Measurements from ENCODE around the gene NBPF1.
"Not testable (repeated sequence)": the region's sequence is repeated elsewhere in the genome, so short reads cannot be mapped to it uniquely, and the experiment has no call there.

Gene NBPF1

DNA sequence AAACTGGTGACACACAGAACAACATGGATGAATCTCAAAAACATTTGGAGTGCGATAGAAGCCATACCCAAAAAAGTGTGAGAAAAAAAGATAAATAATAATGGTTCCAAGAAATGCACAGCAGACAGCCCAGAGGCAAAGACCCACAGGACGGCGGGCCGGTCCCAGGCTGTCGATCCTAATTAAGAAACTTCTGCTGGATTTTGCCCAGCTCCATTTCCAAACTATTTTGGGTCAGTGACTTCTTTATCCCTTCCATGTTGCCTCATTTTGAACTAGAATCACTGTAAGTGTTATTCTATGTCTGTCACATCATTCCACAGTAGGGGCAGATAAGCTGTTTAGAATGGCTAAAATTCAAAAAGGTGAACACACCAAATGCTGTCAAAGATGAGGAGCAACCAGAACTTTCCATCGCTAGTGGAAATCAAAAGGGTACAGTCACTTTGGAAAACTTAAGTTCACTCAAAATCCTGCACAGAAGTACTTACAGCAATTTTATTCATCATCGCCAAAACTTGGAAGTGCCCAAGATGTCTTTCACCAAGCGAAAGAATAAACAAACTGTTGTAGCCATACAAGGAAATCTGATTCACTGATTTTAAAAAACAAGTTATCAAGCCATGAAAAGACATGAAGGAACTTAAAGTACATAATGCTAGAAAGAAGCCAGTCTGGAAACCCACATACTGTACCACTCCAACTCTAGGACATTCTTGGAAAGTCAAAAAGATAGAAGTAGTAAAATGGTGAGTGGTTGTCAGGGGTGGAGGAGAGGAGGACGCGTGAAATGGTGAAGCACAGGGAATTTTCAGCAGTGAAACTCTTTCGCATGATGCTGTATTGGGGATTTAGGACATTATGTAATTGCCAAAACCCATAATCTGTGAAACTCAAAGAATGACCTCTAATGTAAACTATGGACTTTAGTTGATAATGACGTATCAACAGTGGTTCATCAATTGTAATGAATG is 7.5 kb downstream of the NBPF1 start:
- Histone ChIP-seq H3K4me3 (ENCODE audit: low read depth, low read length, poor library complexity, severe bottlenecking) (no peak overlapping the region), H3K4me1 (ENCODE audit: insufficient read depth, low read length, severe bottlenecking) (no peaks in the 10 kb centered on the region), H2AFZ (ENCODE audit: low read length) (no peak overlapping the region), H4K20me1 (ENCODE audit: insufficient read depth, low read length) (no peaks in the 10 kb centered on the region), H3K4me2 (ENCODE audit: low read length) (no peak overlapping the region), H3K36me3 (ENCODE audit: insufficient read depth, low read length) (no peaks in the 10 kb centered on the region), H3F3A (ENCODE audit: insufficient read depth, low read length) (no peaks in the 10 kb centered on the region), H3K9ac (ENCODE audit: low read length) (no peak overlapping the region), H3K9me3 (ENCODE audit: low read length) (no peaks in the 10 kb centered on the region), H3K27me3 (ENCODE audit: insufficient read depth, low read length) (no peaks in the 10 kb centered on the region), H3K27ac (ENCODE audit: low read depth, low read length, poor library complexity, severe bottlenecking) (no peak overlapping the region), H3K79me2 (ENCODE audit: insufficient read depth, low read length) (no peaks in the 10 kb centered on the region), H3K9me2 (ENCODE audit: low read depth, low read length) (no peaks in the 10 kb centered on the region)
- TF ChIP-seq EZH2 (IDR thresholded peaks at IDR 0.05; ENCODE audit: borderline replicate concordance, low read length) = no peak
- TF ChIP-seq, protein P1, sequence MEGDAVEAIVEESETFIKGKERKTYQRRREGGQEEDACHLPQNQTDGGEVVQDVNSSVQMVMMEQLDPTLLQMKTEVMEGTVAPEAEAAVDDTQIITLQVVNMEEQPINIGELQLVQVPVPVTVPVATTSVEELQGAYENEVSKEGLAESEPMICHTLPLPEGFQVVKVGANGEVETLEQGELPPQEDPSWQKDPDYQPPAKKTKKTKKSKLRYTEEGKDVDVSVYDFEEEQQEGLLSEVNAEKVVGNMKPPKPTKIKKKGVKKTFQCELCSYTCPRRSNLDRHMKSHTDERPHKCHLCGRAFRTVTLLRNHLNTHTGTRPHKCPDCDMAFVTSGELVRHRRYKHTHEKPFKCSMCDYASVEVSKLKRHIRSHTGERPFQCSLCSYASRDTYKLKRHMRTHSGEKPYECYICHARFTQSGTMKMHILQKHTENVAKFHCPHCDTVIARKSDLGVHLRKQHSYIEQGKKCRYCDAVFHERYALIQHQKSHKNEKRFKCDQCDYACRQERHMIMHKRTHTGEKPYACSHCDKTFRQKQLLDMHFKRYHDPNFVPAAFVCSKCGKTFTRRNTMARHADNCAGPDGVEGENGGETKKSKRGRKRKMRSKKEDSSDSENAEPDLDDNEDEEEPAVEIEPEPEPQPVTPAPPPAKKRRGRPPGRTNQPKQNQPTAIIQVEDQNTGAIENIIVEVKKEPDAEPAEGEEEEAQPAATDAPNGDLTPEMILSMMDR (IDR thresholded peaks at IDR 0.05; ENCODE audit: low read length) = no peak

DNA sequence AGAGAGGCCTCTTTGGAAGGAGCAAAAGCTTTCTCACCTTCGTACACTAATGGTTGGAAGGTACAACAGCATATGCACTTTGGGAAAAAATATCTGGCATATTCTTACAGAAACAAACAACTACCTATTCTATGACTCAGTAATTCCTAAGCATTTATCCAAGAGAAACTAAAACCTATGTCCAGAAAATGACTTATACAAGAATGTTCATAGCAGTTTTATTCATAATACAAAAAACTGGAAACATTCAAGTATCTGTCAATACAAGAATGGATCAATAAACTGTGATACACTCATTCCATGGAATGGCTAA is 8.2 kb downstream of the NBPF1 start:
- H3F3A ChIP-seq (ENCODE audit: insufficient read depth, low read length) = no peaks in the 10 kb centered on the region
- no peaks in the 10 kb centered on the region for H3K9me3 ChIP-seq (ENCODE audit: low read length)
- no peak overlapping the region for H3K4me2 ChIP-seq (ENCODE audit: low read length)
- TF ChIP-seq, protein P1 (IDR thresholded peaks at IDR 0.05; ENCODE audit: low read length) = no peak
- no peak for TF ChIP-seq EZH2 (IDR thresholded peaks at IDR 0.05; ENCODE audit: borderline replicate concordance, low read length)
- H3K36me3 ChIP-seq (ENCODE audit: insufficient read depth, low read length) = no peaks in the 10 kb centered on the region
- H3K9me2 ChIP-seq (ENCODE audit: low read depth, low read length) = no peaks in the 10 kb centered on the region
- H3K27ac ChIP-seq (ENCODE audit: low read depth, low read length, poor library complexity, severe bottlenecking) = no peak overlapping the region
- no peak overlapping the region for H3K9ac ChIP-seq (ENCODE audit: low read length)
- no peaks in the 10 kb centered on the region for H3K4me1 ChIP-seq (ENCODE audit: insufficient read depth, low read length, severe bottlenecking)
- H4K20me1 ChIP-seq (ENCODE audit: insufficient read depth, low read length) = no peaks in the 10 kb centered on the region
- no peak overlapping the region for H2AFZ ChIP-seq (ENCODE audit: low read length)
- no peaks in the 10 kb centered on the region for H3K79me2 ChIP-seq (ENCODE audit: insufficient read depth, low read length)
- no peaks in the 10 kb centered on the region for H3K27me3 ChIP-seq (ENCODE audit: insufficient read depth, low read length)
- H3K4me3 ChIP-seq (ENCODE audit: low read depth, low read length, poor library complexity, severe bottlenecking) = no peak overlapping the region

DNA sequence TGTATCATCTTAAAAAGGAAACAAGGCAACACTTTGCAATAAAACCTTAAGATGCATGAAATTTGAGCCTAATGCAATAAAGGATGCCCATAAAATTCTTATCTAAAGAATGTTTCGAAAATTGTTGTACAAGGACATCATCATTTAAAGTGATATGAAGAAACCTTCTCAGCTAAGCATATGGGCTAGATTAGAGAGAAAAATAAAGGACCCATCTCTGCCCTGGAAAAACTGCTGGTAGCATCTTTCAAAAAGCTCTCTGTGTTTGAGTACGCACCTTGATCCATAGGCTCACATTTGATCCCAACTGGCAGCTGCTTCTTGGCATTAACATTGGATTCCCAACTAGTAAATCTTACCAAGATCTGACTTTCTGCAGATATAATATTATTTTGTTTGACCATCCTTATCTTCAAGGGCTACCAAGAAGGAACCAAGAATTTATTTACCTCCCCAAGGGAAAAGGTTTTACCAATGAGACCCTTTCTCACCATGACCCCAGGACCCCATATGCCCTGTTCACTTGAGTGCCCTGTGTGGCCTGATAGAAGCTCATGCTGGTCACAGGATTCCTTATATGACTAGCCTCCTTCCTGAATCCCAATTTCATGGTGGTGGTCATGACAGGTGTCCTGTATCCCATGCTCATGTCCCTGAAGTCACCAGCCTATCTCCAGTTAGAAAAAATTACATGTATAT is 8.7 kb downstream of the NBPF1 start:
- not testable (repeated sequence) for H3K27ac ChIP-seq (ENCODE audit: low read depth, low read length, poor library complexity, severe bottlenecking); H4K20me1 ChIP-seq (ENCODE audit: insufficient read depth, low read length); H3K9me2 ChIP-seq (ENCODE audit: low read depth, low read length); H3K4me3 ChIP-seq (ENCODE audit: low read depth, low read length, poor library complexity, severe bottlenecking); H3K9me3 ChIP-seq (ENCODE audit: low read length); H3K36me3 ChIP-seq (ENCODE audit: insufficient read depth, low read length); H2AFZ ChIP-seq (ENCODE audit: low read length); H3F3A ChIP-seq (ENCODE audit: insufficient read depth, low read length); H3K27me3 ChIP-seq (ENCODE audit: insufficient read depth, low read length); H3K79me2 ChIP-seq (ENCODE audit: insufficient read depth, low read length); H3K4me2 ChIP-seq (ENCODE audit: low read length); H3K9ac ChIP-seq (ENCODE audit: low read length); H3K4me1 ChIP-seq (ENCODE audit: insufficient read depth, low read length, severe bottlenecking)

DNA sequence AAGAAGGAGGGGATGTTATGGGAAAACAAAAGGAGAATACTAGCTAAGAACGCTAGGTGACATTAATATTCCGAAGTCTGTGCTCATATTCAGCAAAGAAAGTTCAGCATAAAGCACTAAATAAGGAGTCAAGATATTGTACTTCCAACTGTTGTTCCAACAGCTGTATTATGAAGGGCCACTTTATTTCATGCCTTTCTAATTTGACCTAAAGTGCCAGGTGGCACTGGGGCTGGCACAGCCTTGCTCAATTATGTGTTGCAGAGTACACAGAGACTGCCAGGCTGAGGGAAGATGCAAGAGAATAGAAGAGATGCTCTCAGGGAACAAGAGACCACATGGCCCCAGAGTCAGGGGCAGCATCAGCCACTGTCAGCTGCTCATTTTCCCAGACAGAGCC is 9.7 kb downstream of the NBPF1 start:
- not testable (repeated sequence) for H3K36me3 ChIP-seq (ENCODE audit: insufficient read depth, low read length); H3K4me1 ChIP-seq (ENCODE audit: insufficient read depth, low read length, severe bottlenecking); H3K27ac ChIP-seq (ENCODE audit: low read depth, low read length, poor library complexity, severe bottlenecking)

GRCh38 chr1:16602336-16603011 is 10.9 kb downstream of the NBPF1 start:
- not testable (repeated sequence) for H3K4me1 ChIP-seq (ENCODE audit: insufficient read depth, low read length, severe bottlenecking); H3K9me3 ChIP-seq (ENCODE audit: low read length); H3K36me3 ChIP-seq (ENCODE audit: insufficient read depth, low read length); H3K27ac ChIP-seq (ENCODE audit: low read depth, low read length, poor library complexity, severe bottlenecking); H3K9ac ChIP-seq (ENCODE audit: low read length); H3K9me2 ChIP-seq (ENCODE audit: low read depth, low read length); H4K20me1 ChIP-seq (ENCODE audit: insufficient read depth, low read length); H3K4me2 ChIP-seq (ENCODE audit: low read length); H3K27me3 ChIP-seq (ENCODE audit: insufficient read depth, low read length); H2AFZ ChIP-seq (ENCODE audit: low read length); H3K4me3 ChIP-seq (ENCODE audit: low read depth, low read length, poor library complexity, severe bottlenecking); H3F3A ChIP-seq (ENCODE audit: insufficient read depth, low read length); H3K79me2 ChIP-seq (ENCODE audit: insufficient read depth, low read length)

More for the DNA sequence above, 9.7 kb downstream of the NBPF1 start:
- H2AFZ ChIP-seq (ENCODE audit: low read length); H3K9ac ChIP-seq (ENCODE audit: low read length); H4K20me1 ChIP-seq (ENCODE audit: insufficient read depth, low read length); H3K4me3 ChIP-seq (ENCODE audit: low read depth, low read length, poor library complexity, severe bottlenecking); H3K4me2 ChIP-seq (ENCODE audit: low read length); H3K9me2 ChIP-seq (ENCODE audit: low read depth, low read length); H3K27me3 ChIP-seq (ENCODE audit: insufficient read depth, low read length); H3K9me3 ChIP-seq (ENCODE audit: low read length); H3K79me2 ChIP-seq (ENCODE audit: insufficient read depth, low read length); H3F3A ChIP-seq (ENCODE audit: insufficient read depth, low read length): not testable (repeated sequence)

Measured in OCI-LY1 (cell line).